ENCODE measurements around the gene SLC7A6. TPM values are rescaled to one million over a fixed set of nuclear protein-coding genes. Genes with fewer than 3 reads are reported as not detected.

SLC7A6 gene
- total RNA-seq, 4 donors from 2014 or later = 6.8 to 40.0 (median 19.6) TPM

DNA sequence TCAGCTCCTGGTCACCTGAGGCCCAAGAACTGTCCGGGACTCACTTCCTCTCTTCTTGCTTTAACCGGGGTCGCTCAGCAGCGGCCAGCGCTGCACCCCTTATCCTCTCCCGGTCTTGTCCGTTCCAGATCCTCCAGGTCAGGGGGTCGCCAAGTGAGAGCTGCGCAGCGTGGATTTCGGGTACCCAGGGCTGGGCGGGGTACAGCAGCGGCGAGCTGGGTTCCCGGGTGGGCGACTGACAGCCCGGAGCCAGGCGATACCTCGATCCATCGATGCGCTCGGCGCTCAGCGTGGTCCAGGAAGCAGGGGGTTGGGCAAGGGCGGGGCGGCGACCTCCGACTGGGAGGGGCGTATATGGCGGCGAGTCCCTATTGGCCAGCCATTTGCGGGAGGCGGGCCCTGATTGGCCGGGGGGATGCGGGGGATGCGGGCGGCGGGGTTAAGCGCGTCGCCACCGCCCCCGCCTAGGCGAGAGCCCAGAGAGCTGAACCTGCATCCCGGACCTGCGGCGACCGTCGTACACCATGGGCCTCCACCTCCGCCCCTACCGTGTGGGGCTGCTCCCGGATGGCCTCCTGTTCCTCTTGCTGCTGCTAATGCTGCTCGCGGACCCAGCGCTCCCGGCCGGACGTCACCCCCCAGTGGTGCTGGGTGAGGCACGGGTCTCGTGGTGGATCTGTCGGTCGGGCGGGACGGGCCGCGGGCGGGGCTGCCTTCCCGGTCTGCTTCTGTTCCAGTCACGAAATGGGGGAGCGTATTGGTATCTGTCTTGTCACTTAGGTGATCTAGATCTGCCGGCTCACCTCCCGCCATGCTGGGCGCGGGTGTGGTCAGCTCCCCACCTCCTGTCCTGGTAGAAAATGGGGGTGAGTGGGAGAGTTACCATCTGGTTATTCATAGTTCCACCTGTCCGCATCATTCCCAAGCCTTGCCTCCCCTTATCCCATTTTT lies 19.1 kb upstream of the SLC7A6 start, which contains the start of gene PLA2G15:
Gene PLA2G15 (plus strand): TSS at position 471 of the 951 bp plus-strand sequence. CDS start 54 bp downstream, at position 525.
- intact Hi-C loops (cut with DNase I; ENCODE audit: low total_unique reads) = no loop called here
- H3K27ac ChIP-seq = peak within 1 kb of the TSS; percentile 37 to 65

DNA sequence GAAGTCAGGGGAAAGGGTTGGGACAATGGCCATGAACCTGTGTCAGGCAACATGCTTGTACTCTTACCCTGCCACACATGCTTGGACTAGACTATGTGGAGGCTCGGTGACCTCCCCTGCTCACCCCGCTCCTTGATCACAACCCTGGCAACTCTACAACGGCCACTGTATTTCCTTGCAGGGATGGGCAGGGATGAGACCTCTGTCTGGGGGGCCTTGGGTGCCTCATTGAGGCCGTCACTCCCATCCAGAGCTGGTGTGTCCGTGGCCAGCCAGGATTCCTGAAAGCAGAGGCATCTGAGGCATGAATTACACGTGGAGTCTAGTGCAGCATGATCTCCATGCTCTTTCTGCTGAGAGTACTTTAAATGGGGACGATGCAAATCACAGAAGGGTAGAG lies 18.2 kb upstream of the SLC7A6 start:
- DNase-seq = no peak
- no peaks in the 10 kb centered on the region for H3K9me3 ChIP-seq
- H3K36me3 ChIP-seq = no peaks in the 10 kb centered on the region
- peak overlapping the region in 1 of 2 donors; percentile 85 for H3K4me3 ChIP-seq
- TF ChIP-seq CTCF (IDR thresholded peaks at IDR 0.05) (no peak), POLR2A (IDR thresholded peaks at IDR 0.05) (no peak)
- no peaks in the 10 kb centered on the region for H3K27me3 ChIP-seq
- H3K27ac ChIP-seq = no peak overlapping the region
- H3K4me1 ChIP-seq = peaks cover 0 to 10% of the 10 kb centered on the region in 2 donors
- intact Hi-C loops (cut with DNase I; ENCODE audit: low total_unique reads) = no loop called here

More for the DNA sequence above, 19.1 kb upstream of the SLC7A6 start, which contains the start of gene PLA2G15:
- peak in 2 of 4 experiments; percentile 3 to 17 for TF ChIP-seq CTCF (IDR thresholded peaks at IDR 0.05)
- TF ChIP-seq POLR2A (IDR thresholded peaks at IDR 0.05) = peak; percentile 21 to 71
- Histone ChIP-seq H3K36me3 (no peaks in the 10 kb centered on the region), H3K27me3 (no peaks in the 10 kb centered on the region), H3K4me1 (peaks cover 0 to 10% of the 10 kb centered on the region in 2 donors), H3K9me3 (no peaks in the 10 kb centered on the region), H3K4me3 (peak within 1 kb of the TSS; percentile 70 to 85)
- peak; percentile 96 to 97 for DNase-seq

GRCh38 chr16:68246666-68247065 lies 17.7 kb upstream of the SLC7A6 start:
- no peak overlapping the region for H3K27ac ChIP-seq
- TF ChIP-seq CTCF (IDR thresholded peaks at IDR 0.05) (no peak), POLR2A (IDR thresholded peaks at IDR 0.05) (no peak)
- intact Hi-C loops (cut with DNase I; ENCODE audit: low total_unique reads) = no loop called here
- no peak for DNase-seq
- no peaks in the 10 kb centered on the region for H3K9me3 ChIP-seq
- H3K27me3 ChIP-seq = no peaks in the 10 kb centered on the region
- no peak overlapping the region for H3K4me3 ChIP-seq
- H3K4me1 ChIP-seq = peaks cover 0 to 10% of the 10 kb centered on the region in 2 donors
- H3K36me3 ChIP-seq = no peaks in the 10 kb centered on the region

GRCh38 chr16:68247400-68247799 lies 16.9 kb upstream of the SLC7A6 start:
- H3K4me3 ChIP-seq = no peak overlapping the region
- no peak for DNase-seq
- no peak overlapping the region for H3K27ac ChIP-seq
- intact Hi-C loops (cut with DNase I; ENCODE audit: low total_unique reads) = no loop called here
- TF ChIP-seq POLR2A (IDR thresholded peaks at IDR 0.05) (no peak), CTCF (IDR thresholded peaks at IDR 0.05) (no peak)
- peaks cover 0 to 10% of the 10 kb centered on the region in 2 donors for H3K4me1 ChIP-seq
- no peaks in the 10 kb centered on the region for H3K27me3 ChIP-seq
- no peaks in the 10 kb centered on the region for H3K9me3 ChIP-seq
- no peaks in the 10 kb centered on the region for H3K36me3 ChIP-seq

DNA sequence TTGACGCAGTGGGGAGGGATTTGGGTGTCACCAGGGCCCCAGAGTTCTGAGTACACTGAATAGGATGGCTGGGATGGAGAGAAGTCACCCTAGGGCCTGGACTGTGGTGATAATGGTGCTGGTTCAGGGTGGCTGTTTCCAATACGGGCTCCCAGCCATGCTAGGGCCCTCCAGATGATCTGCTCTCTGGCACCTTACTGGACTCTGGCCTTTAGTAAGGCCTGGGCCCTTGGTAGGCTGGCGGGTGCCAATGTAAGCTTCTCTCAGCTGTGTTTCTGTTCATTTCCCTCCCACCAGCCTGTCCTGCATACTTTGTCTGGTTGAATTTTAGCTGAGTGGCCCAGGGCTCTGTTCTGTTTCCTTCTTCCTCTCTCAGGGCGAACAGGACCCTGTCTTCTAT lies 16.4 kb upstream of the SLC7A6 start:
- Histone ChIP-seq H3K27ac (no peak overlapping the region), H3K27me3 (no peaks in the 10 kb centered on the region), H3K4me3 (no peak overlapping the region), H3K9me3 (no peaks in the 10 kb centered on the region), H3K36me3 (no peaks in the 10 kb centered on the region), H3K4me1 (peaks cover 0 to 10% of the 10 kb centered on the region in 2 donors)
- no peak for DNase-seq
- TF ChIP-seq CTCF (IDR thresholded peaks at IDR 0.05) (no peak), POLR2A (IDR thresholded peaks at IDR 0.05) (no peak)
- intact Hi-C loops (cut with DNase I; ENCODE audit: low total_unique reads) = no loop called here

Measured in uterus (tissue), 4 donors.